ENCODE measurements around the gene MMP11. TPM values are rescaled to one million over a fixed set of nuclear protein-coding genes. Genes with fewer than 3 reads are reported as not detected.

Gene MMP11
- total RNA-seq, 1 donor from 2014 or later, result 5.3 TPM

DNA sequence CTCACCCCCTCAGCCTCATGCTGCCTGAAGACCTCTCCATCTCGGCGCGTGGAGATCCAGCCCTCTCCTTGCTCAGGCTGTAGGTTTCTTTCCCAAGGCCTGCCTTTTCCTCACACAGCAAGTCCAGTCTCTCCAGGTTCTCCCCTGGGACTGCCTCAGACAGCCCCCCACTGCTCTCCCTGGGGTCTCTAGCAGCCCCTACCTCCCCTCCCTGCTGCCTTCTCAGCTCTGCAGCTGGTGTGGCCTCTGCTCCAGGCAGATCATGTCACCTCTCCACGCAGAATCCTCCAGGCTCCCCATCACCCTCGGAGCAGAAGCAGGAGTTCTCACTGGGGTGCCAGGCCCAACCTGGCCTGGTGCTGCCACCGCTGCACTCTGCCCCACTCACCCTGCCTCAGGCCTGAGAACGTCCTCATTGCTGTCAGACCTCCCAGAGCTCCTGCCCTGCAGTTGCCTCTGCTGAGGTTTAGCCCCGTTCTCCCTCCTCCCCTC lies 29.3 kb downstream of the MMP11 start:
- DNase-seq (ENCODE audit: low read depth in 2 of 2), result no peak

- DNase-seq (ENCODE audit: low read depth in 2 of 2), result no peak
These were observed 30.6 kb downstream of the MMP11 start for GRCh38 chr22:23803001-23803819.

GRCh38 chr22:23804781-23805291 lies 32.2 kb downstream of the MMP11 start:
- no peak for DNase-seq (ENCODE audit: low read depth in 2 of 2)

DNA sequence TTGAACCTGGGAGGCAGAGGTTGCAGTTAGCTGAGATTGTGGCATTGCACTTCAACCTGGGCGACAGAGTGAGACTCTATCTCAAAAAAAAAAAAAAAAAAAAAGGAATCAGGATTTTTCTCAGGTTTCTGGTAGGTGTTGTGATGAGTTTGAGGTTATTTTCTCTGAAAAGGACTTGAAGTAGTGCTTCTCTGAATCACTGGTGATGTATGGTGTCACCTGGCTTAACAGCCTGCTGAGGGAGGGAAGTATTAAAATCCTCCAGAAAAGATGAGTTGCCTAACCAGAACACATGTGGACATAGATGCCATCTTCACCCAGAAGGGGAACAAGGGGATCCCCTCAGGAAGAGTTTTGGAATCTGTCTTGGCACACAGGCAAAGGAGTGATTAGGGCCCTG lies 34.2 kb downstream of the MMP11 start:
- no peak for DNase-seq (ENCODE audit: low read depth in 2 of 2)

- no peak for DNase-seq (ENCODE audit: low read depth in 2 of 2)
These were observed 39.7 kb downstream of the MMP11 start for GRCh38 chr22:23812378-23812777.

GRCh38 chr22:23815541-23816155 lies 43.0 kb downstream of the MMP11 start:
- no peak for DNase-seq (ENCODE audit: low read depth in 2 of 2)

GRCh38 chr22:23816156-23816976 lies 43.7 kb downstream of the MMP11 start:
- DNase-seq (ENCODE audit: low read depth in 2 of 2), result no peak

- no peak for DNase-seq (ENCODE audit: low read depth in 2 of 2)
These were observed 44.5 kb downstream of the MMP11 start for GRCh38 chr22:23817146-23817545.

- no peak for DNase-seq (ENCODE audit: low read depth in 2 of 2)
These were observed 45.9 kb downstream of the MMP11 start for GRCh38 chr22:23818541-23818940.

DNA sequence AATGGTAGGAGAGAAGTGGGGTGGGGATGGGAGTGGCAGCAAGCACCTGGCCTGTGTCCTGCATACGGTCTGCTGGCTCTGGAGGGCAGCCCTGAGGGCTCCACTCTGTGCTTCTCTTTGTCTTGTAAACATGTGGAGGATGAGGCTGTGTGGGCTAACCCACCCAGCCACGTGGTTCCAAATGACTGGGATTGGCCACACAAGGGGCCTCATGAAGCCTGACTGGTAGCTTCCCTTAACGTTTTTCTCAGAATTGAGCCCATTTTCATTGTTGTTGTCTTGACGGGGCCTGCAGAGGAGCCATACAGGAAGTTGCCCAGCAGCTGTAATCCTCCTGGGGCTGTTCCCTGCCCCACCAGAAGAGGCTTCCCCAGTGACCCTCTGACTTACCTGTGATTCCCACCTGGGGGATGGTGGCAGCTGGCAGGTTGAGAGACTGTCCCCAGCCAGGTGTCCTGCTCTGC lies 48.1 kb downstream of the MMP11 start:
- DNase-seq (ENCODE audit: low read depth in 2 of 2), result no peak

DNA sequence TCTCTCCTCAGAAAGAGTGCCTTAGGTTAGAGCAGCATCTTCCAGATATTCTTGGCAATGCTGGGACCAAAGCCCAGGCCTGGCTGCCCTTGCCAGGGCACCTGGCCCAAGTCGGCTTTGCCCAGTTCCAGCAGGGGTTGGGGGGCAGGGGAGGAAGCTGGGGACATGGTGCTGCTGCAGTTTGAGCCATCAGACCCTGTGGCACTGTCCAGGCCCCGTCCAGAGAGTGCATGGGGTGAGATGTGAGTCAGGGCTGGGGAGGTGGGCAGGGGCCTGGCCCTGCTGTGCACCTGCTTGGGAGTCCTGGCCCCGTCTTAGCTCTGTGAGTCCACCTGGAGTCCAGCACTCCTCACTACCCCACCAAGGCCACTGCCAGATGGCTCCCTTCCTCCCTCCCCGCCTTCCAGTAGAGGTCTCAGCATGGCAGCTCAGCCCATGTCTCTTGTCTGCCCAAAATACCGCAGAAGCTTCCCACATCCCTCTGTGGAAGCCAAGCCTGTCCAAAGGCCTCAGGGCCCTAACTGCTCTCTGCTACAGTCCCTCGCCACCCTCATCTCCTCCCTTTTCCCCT lies 49.5 kb downstream of the MMP11 start:
- no peak for DNase-seq (ENCODE audit: low read depth in 2 of 2)

DNA sequence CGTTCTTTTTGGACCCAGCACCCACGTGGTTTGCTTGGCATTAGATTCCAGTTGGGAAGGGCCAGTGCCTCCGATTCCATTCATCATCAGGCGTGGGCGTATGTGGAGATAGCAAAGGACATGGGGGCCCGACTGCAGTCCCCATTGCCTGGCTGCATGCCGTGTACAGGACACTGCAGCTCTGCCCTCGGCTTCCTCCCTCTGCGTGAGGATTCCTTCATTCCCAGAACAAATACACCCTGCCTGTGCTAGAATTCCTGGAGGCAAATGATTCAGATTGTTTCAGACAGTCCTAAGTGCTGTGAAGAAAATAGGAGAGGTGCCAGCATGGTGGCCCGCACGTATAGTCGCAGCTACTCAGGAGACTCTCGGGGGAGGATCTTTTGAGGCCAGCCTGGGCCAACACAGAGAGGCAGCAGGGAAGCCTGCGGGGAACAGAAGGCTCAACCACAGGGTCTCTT lies 50.7 kb downstream of the MMP11 start:
- DNase-seq (ENCODE audit: low read depth in 2 of 2), result no peak

DNA sequence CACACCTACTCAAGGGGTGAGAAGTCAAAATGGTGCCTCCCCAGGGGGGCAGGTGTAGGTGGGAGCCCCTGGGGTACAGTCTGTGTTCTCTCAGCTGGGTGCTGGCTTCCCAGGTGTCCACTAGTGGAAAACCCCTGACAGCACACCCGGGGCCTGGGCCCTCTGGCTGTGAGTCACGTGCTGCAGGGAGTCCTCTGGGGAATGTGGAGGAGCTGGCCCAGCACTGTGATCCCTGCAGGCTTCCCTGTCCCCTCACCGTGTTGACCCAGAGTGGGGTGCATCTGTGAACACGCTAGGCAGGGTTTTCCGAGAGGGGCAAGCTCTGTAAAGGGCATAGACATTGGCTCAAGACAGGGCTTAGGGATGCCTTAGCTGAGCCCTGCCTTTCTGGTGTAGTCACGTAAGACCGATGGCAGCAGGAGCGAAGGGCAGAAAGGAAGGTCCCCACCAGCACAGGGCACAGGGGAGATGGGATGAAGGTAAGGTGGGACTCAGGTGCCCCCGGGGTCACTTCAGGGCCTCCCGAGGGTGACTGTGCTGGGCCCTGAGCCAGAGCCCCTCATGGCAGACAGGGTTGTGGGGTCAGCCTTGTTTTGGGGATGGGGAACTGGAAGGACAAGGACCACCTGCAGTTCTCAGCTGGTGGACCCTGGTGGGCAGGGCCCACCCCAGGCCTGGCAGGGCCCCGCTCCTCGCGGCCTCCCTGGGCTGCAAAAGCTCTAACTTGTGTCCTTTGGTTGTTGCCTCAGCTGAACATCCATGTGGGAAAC lies 52.0 kb downstream of the MMP11 start:
- DNase-seq (ENCODE audit: low read depth in 2 of 2), result no peak

DNA sequence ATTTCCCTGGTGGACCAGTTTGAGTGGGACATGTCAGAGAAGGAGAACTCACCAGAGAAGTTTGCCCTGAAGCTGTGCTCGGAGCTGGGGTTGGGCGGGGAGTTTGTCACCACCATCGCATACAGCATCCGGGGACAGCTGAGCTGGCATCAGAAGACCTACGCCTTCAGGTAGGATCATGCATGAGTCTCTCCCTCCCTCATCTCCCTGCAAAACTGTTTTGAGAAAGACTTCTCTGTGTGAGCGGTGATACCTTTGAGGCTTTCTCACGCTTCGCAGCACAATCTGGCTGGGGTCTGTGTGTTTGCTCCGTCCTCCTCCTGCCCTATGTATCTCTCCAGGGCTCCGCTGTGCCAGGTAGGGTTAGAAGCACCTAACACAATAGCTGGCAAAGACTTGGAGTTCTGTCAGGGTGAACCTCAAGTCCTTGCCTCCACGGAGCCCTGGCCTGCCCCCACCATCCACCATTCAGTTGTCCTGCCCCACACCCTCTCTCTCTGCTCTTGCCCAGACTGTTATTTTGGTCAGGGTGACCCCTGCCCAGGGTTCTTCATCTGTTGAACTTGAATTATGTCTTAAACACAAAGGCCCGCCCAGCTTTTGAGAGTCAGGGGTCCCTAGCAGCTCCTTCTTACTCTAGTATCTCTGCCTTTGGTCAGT lies 52.7 kb downstream of the MMP11 start:
- DNase-seq (ENCODE audit: low read depth in 2 of 2), result no peak

DNA sequence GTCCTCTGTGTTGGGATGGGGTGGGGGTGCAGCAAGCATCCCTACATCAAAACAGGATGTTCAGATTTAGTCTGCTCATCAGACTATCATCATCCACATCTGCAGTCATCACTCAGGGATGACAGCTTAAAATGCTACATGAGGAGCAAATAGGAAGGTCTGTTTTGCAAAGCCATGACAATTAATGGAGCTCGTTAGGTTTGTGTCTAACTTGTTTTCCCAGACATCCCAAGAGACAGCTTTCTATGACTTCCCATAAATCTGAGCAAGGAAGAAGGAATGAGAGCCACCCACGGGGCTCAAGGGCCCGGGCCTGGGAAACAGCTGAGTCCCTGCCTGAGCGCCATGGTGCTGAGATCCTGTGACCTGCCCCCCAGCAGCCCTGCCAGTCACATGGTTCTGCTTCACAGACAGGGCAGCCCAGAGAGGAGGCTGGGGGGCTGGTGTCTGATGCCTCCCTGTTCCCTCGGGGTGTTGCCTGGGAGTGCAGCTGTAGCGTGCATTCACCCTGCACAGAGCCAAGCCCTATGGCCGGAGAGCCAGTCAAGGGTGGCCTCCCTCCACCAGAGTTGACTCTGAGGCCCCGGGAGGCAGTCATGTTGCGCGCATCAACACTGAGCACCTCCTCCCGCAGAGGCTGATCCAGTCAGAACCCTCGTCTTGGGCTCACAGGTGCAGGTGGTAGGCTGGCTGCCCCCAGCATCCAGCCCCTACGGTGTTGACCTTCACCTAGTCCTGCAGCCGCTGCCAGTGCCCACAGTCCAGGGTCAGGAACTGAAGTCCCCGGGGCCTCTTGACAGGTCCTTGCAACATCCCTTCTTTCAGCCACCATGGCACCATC lies 54.1 kb downstream of the MMP11 start:
- DNase-seq (ENCODE audit: low read depth in 2 of 2), result no peak

DNA sequence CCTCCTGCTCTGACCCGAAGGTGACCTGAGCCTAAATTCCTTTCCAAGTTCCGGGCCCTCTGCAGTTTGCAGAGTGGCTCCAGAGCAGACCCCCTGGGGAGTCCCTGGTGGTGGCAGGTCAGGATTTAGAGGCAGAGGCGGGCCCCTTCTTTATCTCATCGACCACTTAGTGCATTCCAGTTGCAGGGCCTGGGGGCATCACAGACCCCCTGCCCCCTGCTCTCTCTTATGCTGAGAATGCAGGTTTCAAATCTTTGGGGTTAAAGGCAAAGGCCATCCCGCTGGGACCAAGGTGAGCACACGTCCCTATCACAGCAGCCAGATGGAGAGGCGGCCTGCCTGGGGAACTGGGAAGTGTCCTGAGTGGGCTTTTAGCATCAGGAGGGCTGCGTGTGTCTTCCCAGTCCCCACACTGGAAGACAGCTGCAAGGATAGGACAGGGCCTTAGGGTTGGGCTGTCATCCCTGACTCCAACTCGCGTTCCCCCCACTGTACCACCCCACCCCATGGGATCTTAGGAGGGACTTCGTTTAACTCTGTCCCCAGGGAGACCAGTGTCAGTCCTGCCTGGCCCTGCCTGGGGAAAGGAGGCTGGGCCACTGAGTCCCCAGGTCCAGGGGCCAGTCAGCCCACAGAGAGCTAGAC lies 54.8 kb downstream of the MMP11 start:
- no peak for DNase-seq (ENCODE audit: low read depth in 2 of 2)

GRCh38 chr22:23828800-23829680 lies 56.4 kb downstream of the MMP11 start:
- no peak for DNase-seq (ENCODE audit: low read depth in 2 of 2)

Data from dermis microvascular lymphatic vessel endothelial cell (primary cell).